ENCODE measurements around the gene NOTCH1. TPM values are rescaled to one million over a fixed set of nuclear protein-coding genes. Genes with fewer than 3 reads are reported as not detected.

NOTCH1 gene
- total and polyA plus RNA-seq, 2 of the 13 experiments (the other 11 are each of a cell fraction or from before 2014, with no cell fraction given), result 0.09 to 0.35 TPM

DNA sequence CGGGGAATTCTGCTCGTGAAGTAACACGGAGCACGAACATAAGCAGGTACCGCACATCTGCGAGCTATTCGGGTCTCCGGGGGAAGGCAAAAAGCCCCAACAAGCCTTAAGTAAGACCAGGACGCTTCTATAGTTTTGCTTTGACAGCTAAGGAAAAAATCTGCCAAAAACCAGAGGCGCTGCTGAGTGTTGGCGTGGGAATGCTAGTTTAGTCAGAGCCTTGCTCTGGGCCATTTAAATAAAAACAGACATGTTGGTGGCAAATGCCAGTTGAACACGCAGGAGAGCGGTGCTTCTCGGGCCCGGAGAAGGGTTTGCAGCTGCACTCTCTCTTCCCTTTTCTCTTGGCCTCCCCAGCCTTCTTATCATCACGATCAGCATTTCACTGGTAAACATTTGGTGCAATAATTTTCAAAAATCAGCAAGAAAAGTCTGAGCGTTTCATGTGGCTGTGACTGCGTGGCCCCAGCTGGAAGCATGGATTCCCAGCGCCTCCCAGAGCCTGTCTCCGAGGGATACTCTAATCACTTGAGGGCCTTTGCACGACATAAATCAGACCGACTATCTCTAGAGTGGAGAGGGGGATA is 6.4 kb upstream of the NOTCH1 start (continued):
- TF ChIP-seq, protein P1, sequence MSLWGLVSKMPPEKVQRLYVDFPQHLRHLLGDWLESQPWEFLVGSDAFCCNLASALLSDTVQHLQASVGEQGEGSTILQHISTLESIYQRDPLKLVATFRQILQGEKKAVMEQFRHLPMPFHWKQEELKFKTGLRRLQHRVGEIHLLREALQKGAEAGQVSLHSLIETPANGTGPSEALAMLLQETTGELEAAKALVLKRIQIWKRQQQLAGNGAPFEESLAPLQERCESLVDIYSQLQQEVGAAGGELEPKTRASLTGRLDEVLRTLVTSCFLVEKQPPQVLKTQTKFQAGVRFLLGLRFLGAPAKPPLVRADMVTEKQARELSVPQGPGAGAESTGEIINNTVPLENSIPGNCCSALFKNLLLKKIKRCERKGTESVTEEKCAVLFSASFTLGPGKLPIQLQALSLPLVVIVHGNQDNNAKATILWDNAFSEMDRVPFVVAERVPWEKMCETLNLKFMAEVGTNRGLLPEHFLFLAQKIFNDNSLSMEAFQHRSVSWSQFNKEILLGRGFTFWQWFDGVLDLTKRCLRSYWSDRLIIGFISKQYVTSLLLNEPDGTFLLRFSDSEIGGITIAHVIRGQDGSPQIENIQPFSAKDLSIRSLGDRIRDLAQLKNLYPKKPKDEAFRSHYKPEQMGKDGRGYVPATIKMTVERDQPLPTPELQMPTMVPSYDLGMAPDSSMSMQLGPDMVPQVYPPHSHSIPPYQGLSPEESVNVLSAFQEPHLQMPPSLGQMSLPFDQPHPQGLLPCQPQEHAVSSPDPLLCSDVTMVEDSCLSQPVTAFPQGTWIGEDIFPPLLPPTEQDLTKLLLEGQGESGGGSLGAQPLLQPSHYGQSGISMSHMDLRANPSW (CRISPR knock-in tag; IDR thresholded peaks at IDR 0.05; ENCODE audit: borderline replicate concordance), result no peak
- no peak for TF ChIP-seq MYNN (CRISPR knock-in tag; IDR thresholded peaks at IDR 0.05; ENCODE audit: low read depth)
- no peak for TF ChIP-seq JDP2 (CRISPR knock-in tag; IDR thresholded peaks at IDR 0.05; ENCODE audit: borderline replicate concordance)
- no peak for TF ChIP-seq TBP (CRISPR knock-in tag; IDR thresholded peaks at IDR 0.05)
- TF ChIP-seq, protein P2, sequence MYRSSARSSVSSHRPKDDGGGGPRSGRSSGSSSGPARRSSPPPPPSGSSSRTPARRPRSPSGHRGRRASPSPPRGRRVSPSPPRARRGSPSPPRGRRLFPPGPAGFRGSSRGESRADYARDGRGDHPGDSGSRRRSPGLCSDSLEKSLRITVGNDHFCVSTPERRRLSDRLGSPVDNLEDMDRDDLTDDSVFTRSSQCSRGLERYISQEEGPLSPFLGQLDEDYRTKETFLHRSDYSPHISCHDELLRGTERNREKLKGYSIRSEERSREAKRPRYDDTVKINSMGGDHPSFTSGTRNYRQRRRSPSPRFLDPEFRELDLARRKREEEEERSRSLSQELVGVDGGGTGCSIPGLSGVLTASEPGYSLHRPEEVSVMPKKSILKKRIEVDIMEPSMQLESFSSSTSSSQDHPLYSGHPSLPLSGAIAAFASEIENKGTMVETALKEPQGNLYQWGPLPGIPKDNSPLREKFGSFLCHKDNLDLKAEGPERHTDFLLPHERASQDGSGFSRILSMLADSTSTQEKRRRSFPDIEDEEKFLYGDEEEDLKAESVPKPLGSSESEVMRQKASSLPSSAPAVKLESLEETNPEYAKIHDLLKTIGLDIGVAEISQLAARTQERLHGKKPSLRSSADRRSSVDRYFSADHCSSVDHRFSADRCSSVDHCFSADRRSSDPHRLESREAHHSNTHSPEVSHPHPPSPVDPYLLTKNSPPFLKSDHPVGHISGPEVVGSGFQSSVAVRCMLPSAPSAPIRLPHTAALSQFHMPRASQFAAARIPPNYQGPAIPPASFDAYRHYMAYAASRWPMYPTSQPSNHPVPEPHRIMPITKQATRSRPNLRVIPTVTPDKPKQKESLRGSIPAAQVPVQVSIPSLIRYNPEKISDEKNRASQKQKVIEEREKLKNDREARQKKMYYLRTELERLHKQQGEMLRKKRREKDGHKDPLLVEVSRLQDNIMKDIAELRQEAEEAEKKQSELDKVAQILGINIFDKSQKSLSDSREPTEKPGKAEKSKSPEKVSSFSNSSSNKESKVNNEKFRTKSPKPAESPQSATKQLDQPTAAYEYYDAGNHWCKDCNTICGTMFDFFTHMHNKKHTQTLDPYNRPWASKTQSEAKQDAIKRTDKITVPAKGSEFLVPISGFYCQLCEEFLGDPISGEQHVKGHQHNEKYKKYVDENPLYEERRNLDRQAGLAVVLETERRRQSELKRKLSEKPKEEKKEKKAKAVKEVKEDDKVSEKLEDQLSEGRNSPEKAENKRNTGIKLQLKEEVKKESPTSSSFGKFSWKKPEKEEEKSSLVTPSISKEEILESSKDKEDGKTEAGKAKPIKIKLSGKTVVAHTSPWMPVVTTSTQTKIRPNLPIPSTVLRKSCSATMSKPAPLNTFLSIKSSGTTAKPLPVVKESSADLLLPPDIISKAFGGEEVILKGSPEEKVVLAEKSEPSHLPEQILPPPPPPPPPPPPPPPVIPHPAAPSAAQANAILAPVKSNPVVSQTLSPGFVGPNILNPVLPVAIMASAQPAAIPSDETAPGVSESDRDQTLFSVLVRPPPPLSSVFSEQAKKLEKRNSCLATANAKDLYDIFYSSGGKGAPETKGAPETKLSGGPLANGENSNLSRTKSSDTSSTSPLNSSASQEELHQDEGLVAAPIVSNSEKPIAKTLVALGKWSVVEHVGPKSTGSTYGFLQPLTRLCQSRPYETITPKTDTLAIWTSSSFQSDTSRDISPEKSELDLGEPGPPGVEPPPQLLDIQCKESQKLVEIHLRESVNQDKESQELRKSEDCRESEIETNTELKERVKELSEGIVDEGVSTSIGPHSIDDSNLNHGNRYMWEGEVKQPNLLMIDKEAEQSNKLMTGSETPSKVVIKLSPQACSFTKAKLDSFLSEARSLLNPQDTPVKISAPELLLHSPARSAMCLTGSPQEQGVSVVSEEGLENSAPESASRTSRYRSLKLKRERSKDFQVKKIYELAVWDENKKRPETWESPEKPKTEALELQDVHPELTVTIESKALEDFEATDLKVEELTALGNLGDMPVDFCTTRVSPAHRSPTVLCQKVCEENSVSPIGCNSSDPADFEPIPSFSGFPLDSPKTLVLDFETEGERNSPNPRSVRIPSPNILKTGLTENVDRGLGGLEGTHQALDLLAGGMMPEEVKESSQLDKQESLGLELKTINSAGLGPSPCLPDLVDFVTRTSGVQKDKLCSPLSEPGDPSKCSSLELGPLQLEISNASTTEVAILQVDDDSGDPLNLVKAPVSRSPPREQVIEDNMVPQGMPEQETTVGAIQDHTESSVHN (CRISPR knock-in tag; IDR thresholded peaks at IDR 0.05), result no peak
